GM21526 (cell line): Measurements from ENCODE around the gene GZMM.

ENCODE experiments used
- ATAC-seq: cut with Tn5 transposase; IDR thresholded peaks from one replicate; pipeline ENCODE4 v1.9.1; 2021; ENCODE audit warnings: moderate library complexity; ENCODE audit not compliant: unreplicated experiment, low FRiP score

The GZMM gene

DNA sequence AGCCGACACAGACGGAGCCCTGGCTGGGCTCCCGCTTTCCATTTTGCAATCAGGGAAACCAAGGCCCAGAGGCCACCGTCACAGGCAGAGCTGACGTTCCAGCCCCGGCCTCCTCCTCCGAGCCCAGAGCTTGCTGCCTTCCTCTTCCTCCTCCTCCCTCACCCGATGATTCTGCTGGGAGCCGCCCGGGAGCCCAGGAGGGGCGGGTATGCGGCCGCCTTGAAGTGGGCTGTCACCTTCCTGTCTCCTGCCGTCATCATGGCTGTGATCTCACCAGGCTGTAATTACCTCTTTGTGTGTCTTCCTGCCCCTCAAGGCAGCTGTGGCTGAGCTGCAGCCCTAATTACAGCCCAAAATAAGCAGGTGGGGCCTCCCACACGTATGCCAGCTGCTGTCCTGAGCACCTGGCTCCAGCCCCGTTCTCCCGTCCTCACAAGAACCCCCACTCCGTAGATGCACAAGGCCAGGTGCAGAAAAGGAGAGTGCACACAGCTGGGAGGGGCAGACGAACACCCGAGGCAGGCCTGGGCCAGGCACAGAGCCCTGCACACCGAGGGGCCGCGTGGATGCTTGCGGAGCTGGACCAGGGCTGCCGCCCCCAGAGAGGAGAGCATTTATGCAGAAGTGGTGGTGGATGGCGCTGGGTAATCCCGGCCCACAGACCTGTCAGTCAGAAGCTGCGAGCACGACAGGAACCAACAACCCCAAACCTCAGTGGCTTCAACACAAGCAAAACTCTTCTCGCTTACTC lies 32.6 kb upstream of the GZMM start:
- no peak for ATAC-seq

DNA sequence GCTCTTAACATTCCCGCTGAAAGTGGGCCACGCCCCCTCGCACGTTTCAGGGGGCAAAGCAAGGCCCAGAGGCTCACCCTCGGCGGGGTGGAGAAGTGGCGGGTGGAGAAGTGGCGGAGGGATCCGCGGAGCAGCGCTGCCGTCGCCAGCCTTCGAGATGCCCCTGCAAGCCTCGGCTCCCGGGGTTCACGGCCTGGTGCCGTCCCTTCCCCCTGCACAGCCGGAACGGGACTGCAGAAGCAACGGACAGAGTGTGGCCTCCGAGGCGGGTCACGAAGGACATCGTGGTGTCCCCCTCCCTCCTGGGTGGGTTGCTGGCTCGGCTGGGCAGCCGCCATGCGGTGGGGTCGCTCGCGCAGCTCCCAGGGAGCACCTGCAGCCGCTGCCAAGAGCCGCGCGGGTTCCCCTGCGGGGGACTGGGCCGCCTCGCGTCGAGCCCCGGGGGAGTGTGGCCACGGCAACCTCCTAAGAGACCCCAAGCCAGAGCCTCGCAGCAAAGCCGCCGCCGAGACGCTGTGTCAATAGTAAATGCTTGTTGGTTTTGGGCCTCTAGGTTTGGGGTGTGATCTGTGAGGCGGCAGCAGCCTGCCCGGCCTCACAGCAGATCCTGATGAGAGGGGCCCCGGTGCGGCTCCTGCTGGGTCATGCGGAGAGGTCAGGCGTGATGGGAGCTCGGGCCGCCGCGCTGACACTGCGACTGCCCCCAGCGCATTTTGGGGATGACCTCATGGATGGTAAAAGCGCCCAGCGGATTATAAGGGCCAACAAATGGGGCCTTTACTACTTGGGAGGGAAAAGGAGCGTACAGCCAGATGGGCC lies 31.1 kb upstream of the GZMM start:
- no peak for ATAC-seq

DNA sequence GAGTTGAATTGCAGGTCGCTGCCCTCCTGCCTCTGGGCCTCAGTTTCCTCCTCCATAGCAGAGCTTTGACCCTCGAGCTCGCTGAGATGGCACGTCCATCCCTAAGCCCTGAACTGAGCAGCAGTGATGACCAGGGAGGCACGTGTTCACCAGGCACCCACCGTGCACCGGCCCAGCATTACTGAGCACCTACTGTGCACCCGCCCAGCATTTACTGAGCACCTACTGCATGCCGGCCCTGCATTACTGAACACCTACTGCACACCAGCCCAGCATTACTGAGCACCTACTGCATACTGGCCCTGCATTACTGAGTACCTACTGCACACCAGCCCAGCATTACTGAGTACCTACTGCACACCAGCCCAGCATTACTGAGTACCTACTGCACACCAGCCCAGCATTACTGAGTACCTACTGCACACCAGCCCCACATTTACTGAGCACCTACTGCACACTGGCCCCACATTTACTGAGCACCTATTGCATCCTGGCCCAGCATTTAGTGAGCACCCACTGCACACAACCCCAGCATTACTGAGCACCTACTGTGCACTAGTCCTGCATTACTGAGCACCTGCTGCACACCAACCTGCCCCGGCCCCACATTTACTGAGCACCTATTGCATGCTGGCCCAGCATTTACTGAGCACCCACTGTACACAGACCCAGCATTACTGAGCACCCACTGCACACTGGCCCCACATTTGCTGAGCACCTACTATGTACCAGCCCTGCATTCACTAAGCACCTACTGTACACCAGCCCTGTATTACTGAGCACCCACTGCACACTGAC lies 30.3 kb upstream of the GZMM start:
- no peak for ATAC-seq

DNA sequence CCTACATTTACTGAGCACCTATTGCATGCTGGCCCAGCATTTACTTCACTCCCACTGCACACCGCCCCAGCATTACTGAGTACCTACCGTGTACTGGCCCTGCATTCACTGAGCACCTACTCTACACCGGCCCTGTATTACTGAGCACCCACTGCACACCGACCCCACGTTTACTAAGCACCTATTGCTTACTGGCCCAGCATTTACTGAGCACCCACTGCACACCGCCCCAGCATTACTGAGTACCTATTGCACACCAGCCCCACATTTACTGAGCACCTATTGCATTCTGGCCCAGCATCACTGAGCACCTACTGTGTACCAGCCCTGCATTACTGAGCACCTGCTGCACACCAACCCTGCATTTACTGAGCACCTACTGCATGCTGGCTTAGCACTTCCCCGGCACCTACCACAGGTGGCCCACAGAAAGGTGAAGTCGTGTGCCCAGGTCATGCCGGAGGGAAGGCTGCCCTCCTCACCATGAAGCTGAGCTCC lies 29.6 kb upstream of the GZMM start:
- ATAC-seq, result no peak

DNA sequence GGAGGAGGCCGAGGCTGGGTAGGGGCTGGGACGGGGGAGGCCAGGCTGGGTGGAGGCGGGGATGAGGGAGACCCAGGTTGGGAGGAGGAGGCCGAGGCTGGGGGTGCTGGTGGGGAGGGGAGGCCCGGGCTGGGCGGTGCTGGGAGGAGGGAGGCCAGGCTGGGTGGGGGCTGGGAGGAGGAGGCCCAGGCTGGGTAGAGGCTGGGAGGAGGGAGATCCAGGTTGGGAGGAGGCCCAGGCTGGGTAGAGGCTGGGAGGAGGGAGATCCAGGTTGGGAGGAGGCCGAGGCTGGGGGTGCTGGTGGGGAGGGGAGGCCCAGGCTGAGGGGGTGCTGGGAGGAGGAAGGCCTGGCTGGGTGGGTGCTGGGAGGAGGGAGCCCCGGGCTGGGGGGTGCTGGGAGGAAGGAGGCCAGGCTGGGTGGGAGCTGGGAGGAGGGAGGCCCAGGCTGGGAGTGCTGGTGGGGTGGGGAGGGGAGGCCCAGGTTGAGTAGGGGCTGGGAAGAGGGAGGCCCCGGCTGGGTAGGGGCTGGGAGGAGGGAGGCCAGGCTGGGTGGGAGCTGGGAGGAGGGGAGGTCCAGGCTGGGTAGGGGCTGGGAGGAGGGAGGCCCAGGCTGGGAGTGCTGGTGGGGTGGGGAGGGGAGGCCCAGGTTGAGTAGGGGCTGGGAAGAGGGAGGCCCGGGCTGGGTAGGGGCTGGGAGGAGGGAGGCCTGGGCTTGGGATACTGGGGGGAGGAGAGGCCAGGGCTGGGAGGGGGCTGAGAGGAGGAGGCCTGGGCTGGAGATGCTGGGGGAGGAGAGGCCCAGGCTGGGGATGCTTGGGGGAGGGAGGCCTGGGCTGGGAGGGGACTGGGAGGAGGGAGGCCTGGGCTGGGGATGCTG lies 25.9 kb upstream of the GZMM start:
- ATAC-seq, result no peak

DNA sequence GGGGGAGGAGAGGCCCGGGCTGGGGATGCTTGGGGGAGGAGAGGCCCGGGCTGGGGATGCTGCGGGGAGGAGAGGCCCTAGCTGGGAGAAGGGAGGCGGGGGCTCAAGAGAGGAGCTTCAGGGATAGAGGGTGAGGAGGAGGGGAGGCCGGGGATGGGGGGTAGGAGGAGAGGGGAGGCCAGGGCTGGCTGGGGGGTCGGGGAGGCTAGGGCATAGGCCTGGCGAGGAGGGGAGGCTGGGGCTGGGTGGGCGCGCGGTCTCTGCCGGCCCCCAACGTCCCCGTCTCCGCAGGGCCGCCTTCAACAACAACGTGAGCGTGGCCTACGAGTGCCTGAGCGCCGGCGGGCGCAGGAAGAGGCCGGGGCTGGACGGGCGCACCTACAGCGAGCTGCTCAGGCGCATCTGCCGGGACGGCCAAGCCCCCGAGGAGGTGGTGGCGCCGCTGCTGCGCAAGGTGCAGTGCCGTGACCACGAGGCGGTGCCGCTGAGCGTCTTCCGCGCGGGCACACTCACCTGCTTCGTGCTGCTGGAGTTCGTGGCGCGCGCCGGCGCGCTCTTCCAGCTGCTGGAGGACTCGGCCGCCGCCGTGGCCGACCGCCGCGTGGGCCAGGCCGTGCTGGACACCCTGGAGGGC lies 25.1 kb upstream of the GZMM start:
- no peak for ATAC-seq

DNA sequence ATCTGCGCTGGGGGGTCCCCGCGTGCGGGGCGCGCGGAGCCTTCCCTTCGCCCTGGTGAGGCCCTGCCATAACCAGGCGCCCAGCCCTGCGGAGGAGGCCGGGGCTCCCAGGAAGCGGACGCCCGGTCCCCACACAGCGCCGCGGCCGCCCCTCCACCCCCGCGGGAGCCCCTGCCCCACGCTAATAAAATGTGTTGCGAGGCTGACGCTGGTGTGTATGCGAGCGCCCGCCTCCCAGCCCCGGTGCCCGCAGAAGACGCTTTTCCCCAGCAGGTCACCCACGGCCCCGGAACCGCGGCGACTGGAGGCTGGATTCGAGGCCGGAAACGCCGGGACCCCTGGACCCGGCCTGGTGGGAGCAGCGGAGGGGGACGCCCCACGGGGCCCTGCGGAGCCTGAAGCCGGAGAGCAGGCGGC lies 24.4 kb upstream of the GZMM start:
- no peak for ATAC-seq

DNA sequence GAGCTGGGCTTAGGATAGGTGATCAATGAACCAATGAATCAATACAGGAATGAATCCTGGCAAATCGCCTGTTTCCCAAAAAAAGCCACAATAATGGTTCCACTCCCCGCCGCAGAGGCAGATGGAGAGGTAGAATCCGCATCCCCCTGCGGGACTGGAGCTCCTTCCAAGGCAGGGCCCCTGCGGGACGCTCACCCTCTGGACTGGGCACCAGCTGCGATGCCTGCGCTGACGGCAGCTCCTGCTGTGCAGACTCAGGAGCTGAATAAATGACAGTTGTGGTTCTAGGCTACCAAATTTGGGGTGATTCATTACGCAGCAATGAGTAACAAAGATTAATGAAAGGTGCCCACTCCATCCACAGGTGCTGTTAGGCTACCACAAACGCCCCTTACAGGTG lies 21.1 kb upstream of the GZMM start:
- ATAC-seq, result no peak

DNA sequence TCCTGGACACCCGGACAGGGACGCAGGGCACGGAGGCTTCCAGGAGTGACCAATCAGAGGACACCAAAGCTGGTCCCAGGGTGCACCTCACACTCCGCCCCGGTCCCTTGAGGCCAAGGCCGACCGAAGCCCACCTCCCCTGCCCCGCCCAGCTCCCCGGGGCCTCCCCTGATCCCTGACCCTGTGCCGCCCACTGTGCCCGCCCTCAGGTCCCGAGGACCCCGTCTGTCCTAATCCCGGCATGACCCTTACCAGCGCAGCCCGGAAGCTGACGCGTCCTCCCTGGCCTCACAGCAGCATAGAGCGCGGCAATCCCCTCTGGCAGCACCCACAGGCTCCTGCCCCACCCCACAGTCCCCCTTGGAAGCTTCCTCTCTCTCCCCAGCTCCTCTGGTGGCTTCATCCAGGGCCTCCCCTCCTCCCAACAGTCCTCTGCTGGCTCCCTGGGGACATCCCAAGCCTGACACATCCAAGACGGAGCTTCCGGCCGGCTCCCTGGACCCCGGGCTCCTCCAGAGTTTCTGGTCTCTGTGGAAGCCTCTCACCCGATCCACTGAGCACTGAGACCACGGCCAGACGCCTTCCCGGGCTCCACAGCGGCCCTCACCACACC lies 19.7 kb upstream of the GZMM start:
- ATAC-seq, result no peak

DNA sequence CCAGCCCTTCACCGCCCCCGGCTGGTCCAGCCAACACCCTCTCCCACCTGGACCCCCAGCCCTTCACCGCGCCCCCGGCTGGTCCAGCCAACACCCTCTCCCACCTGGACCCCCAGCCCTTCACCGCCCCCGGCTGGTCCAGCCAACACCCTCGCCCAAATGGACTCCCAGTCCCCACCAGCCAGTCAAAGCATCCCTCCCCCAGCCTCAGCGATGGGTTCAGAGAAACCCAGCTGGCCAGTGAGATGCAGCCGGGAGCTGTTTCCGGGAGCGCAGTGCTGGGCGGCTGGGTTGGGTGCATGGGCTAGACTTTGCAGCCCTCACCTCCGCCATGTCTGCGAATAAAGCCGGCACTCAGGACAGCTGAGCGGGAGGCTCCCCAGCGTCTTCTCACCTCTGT lies 18.8 kb upstream of the GZMM start:
- ATAC-seq, result no peak

DNA sequence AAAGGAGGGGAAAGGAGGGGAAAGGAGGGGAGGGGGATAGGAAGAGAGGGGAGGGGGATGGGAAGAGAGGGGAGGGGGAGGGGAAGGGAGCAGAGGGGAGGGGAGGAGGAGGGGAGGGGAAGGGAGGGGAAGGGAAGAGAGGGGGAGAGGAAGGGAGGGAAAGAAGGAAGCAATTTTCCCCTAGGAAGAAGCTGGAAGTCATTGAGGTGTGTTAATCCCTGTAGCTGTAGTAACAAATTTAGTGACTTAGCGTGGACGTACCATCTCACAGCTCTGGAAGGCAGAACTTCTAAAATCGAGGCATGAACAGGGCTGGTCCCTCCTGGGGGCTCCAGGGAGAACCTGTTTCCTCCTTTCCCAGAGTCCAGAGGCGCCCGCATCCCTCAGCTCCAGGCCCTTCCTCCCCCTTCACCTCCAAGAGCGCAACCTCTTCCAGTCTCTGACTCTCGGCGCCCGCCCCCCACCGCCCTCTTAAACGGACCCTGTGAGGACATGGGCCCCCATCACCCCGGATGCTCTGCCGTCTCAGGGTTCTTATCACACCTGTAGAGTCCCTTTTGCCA lies 17.9 kb upstream of the GZMM start:
- no peak for ATAC-seq

DNA sequence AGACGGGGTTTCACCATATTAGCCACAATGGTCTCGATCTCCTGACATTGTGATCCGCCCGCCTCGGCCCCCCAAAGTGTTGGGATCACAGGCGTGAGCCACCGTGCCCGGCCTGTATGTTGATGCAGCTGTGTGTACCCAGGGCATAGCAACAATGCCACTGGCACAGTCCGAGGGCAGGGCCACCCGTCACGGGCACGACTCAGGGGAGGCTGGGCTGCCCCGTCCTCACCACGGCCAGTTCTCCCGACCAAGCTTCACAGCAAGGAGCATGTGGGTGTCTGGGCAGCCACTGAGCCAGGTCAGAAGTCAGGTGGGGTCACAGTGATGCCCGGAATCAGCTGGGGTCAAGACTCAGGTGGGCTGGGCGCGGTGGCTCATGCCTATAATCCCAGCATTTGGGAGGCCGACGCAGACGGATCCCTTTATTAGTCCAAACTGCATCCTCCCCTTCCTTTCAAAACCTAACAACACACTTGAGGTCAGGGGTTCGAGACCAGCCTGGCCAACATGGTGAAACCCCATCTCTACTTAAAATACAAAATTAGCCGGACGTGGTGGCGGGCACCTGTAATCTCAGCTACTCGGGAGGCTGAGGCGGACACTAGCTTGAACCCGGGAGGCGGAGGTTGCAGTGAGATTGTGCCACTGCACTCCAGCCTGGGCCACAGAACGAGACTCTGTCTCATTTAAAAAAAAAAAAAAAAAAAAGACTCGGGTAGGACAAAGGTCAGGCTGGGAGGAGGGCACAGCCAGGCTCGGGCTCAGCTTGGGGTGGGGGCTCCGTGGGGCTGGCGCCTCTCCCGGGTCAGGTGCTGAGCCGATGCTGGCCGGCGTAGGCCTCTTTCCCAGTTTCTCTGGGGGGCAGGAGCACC lies 13.5 kb upstream of the GZMM start:
- ATAC-seq, result no peak

DNA sequence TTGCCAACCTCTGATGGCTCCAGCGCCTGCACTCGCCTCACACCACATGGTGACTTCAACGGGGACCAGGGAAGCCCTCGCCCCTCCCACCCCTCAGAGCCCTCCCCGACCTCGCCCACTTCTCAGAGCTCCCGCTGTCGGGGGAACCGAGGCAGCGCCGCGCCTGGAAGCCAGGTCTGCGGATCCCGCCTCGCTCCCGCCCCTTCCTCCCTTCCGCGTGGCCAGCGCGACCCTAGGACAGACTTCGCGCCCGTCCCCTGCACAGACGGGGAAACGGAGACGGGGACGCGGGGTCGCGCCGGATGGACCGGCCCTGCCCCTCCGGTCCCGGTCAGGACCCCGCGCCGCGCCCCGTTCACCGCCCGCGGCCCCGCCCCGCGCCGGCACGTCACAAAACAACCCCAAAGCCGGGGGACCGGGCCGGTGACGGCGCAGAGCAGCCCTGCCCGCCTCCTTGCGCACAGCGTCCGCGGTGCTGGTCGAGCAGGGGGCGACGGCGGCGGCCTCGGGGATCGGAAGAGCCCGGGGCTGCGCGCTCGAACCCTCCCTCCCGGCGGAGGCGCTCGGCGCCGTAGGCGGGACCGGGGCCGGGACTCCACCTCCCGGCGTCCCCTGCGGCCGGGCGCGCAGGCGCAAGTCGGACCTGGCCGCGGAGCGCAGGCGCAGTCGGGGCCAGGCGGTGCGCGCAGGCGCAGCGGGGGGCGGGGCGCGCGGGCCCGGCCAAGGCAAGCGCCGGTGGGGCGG lies 12.7 kb upstream of the GZMM start:
- ATAC-seq, result peak; percentile 49

DNA sequence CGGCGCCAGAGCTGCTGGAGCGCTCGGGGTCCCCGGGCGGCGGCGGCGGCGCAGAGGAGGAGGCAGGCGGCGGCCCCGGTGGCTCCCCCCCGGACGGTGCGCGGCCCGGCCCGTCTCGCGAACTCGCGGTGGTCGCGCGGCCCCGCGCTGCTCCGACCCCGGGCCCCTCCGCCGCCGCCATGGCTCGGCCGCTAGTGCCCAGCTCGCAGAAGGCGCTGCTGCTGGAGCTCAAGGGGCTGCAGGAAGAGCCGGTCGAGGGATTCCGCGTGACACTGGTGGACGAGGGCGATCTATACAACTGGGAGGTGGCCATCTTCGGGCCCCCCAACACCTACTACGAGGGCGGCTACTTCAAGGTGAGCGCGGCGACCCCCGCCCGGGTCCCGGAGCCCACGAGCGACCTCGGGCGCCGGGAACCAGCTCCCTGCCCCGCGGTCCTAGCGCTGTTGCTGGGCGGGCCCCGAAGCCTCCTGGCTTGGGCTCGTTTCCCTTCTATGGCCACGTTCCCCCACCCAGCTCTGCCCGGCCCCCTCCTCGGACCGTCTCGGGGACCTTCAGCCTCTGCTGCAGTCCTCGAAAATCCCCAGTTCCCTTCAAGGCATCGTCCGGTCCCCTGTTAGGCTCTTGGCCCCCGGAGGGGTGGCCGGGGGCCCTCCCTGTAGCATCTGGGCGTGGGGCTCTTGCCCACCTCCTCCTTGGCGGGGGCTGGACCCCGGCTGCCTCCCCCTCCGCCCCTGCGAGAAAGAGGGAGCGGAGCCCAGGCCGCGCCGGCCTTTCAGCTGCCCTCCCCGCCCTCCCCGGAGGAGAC lies 11.9 kb upstream of the GZMM start, which contains the start of gene CDC34:
Gene CDC34 (plus strand): TSS at position 8 of the 808 bp plus-strand sequence. CDS start 172 bp downstream, at position 180.
- no peak for ATAC-seq

DNA sequence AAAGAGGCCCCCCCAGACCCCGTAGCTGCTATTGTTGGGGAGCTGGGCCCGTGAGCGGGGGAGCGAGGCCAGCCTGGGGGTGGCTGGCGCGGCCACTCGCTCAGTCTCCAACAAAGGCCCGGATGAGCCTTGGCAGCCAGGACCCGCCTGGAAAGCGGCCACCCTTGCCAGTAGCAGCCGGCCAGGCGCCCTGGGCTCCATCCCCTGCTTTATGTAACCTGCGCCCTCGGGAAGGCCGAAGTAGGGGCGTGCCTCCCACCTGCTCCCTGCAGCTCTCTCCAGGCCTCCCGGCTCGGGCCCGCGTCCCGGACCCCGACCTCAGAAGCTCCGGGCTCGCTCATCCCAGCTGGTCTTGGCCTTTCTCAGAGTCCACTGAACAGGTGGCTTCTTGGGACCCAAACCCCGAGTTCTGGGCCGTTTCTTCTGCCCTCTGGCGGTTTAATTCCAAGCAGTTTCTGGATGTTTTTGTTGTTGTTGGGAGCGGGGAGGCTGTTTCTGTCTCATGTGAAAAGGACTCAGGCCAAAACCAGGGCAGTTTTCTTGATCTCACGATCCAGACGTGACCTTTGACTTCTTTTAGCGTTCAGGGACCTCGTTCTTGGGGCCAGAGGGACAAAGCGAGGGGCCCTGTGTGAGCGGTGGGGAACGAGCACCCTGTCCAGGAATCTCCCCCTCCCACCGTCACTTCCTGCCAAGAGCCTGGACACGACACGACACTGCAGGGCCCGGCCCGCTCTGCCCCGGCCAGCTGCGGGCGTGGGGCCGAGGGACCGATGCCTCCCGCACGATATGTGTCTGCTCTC lies 11.1 kb upstream of the GZMM start:
- no peak for ATAC-seq
